Measurements from ENCODE around the gene CALM1.

CALM1 gene

GRCh38 chr14:90396341-90397339 is at the start of gene CALM1:
Gene CALM1 (plus strand): TSS chr14:90397029. CDS start chr14:90397231, 202 bp downstream.
- peak; percentile 88 for DNase-seq (ENCODE audit: low read depth)

GRCh38 chr14:90348270-90348669 is 48.6 kb upstream of the CALM1 start:
- no peak for DNase-seq (ENCODE audit: low read depth)

- DNase-seq (ENCODE audit: low read depth), result no peak
Measured at GRCh38 chr14:90349739-90350138, 47.1 kb upstream of the CALM1 start.

GRCh38 chr14:90354551-90355298 is 42.1 kb upstream of the CALM1 start:
- no peak for DNase-seq (ENCODE audit: low read depth)

GRCh38 chr14:90355540-90356518 is 41.0 kb upstream of the CALM1 start:
- DNase-seq (ENCODE audit: low read depth), result peak; percentile 12

GRCh38 chr14:90356925-90357324 is 39.9 kb upstream of the CALM1 start:
- no peak for DNase-seq (ENCODE audit: low read depth)

- no peak for DNase-seq (ENCODE audit: low read depth)
Measured at GRCh38 chr14:90358359-90358758, 38.5 kb upstream of the CALM1 start.

GRCh38 chr14:90361865-90362557 is 34.8 kb upstream of the CALM1 start:
- DNase-seq (ENCODE audit: low read depth), result no peak

GRCh38 chr14:90362558-90362896 is 34.3 kb upstream of the CALM1 start:
- no peak for DNase-seq (ENCODE audit: low read depth)

GRCh38 chr14:90368946-90369721 is 27.7 kb upstream of the CALM1 start:
- DNase-seq (ENCODE audit: low read depth), result peak; percentile 62

- no peak for DNase-seq (ENCODE audit: low read depth)
Measured at GRCh38 chr14:90373887-90374286, 22.9 kb upstream of the CALM1 start.

GRCh38 chr14:90374813-90375212 is 22.0 kb upstream of the CALM1 start:
- no peak for DNase-seq (ENCODE audit: low read depth)

GRCh38 chr14:90375934-90376333 is 20.9 kb upstream of the CALM1 start:
- DNase-seq (ENCODE audit: low read depth), result no peak

GRCh38 chr14:90378249-90378648 is 18.6 kb upstream of the CALM1 start:
- no peak for DNase-seq (ENCODE audit: low read depth)

GRCh38 chr14:90379106-90379505 is 17.7 kb upstream of the CALM1 start:
- no peak for DNase-seq (ENCODE audit: low read depth)

- no peak for DNase-seq (ENCODE audit: low read depth)
Measured at GRCh38 chr14:90381011-90381786, 15.6 kb upstream of the CALM1 start.

- no peak for DNase-seq (ENCODE audit: low read depth)
Measured at GRCh38 chr14:90381999-90382451, 14.8 kb upstream of the CALM1 start.

- peak; percentile 85 for DNase-seq (ENCODE audit: low read depth)
Measured at GRCh38 chr14:90382491-90383125, 14.2 kb upstream of the CALM1 start.

- peak; percentile 99 for DNase-seq (ENCODE audit: low read depth)
Measured at GRCh38 chr14:90383126-90383730, 13.6 kb upstream of the CALM1 start.

Measured in EH (cell line).